ENCODE results near the gene CLDN24.

DNA sequence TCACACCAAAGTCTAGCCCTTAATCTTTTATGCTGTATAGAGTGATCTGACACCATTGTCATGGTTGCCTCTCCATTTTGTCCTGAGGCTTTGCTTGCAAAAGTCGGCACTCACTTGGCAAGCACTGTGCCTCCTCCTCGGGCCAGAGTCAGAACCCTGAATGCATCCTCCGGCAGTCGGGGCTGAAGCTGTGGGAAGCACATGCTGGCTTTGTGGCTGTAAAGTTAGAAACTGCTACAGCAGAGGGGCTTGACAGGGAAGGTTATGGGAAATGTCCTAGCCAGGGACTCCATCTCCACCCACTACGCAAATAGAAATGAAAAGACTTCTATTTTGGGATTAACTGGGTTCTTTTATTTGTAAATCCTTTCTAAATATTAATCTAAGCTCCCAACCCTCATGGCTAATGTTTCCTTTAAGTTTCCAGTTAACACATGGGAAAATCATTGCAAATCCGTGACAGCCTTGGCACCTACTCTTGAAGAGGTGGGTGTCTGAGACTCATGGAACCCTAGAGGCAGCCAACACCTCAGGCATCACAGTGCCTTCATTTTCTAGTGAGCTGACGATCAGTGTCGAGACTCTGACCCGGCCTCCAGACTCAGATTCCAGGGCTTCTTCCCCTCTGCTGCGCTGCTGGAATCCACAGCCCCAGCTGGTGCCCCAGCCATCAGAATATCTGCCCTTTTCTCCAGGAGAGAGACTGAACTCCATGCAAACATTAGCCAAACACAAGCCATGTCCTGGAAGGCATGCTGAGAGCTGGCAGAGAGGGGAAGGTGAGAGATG, 7.9 kb upstream of the CLDN24 start:
- TF ChIP-seq TCF12 (IDR thresholded peaks at IDR 0.05; ENCODE audit: low read depth) (no peak), EGR1 (IDR thresholded peaks at IDR 0.05) (no peak), EP300 (IDR thresholded peaks at IDR 0.05; ENCODE audit: borderline replicate concordance) (no peak), NFIC (IDR thresholded peaks at IDR 0.05) (no peak), TAF1 (IDR thresholded peaks at IDR 0.05; ENCODE audit: low read depth) (no peak), RAD21 (IDR thresholded peaks at IDR 0.05; ENCODE audit: low read depth) (no peak), CEBPB (IDR thresholded peaks at IDR 0.05) (no peak)
- TF ChIP-seq, protein P1, sequence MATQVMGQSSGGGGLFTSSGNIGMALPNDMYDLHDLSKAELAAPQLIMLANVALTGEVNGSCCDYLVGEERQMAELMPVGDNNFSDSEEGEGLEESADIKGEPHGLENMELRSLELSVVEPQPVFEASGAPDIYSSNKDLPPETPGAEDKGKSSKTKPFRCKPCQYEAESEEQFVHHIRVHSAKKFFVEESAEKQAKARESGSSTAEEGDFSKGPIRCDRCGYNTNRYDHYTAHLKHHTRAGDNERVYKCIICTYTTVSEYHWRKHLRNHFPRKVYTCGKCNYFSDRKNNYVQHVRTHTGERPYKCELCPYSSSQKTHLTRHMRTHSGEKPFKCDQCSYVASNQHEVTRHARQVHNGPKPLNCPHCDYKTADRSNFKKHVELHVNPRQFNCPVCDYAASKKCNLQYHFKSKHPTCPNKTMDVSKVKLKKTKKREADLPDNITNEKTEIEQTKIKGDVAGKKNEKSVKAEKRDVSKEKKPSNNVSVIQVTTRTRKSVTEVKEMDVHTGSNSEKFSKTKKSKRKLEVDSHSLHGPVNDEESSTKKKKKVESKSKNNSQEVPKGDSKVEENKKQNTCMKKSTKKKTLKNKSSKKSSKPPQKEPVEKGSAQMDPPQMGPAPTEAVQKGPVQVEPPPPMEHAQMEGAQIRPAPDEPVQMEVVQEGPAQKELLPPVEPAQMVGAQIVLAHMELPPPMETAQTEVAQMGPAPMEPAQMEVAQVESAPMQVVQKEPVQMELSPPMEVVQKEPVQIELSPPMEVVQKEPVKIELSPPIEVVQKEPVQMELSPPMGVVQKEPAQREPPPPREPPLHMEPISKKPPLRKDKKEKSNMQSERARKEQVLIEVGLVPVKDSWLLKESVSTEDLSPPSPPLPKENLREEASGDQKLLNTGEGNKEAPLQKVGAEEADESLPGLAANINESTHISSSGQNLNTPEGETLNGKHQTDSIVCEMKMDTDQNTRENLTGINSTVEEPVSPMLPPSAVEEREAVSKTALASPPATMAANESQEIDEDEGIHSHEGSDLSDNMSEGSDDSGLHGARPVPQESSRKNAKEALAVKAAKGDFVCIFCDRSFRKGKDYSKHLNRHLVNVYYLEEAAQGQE (IDR thresholded peaks at IDR 0.05; ENCODE audit: low read depth), result no peak
- TF ChIP-seq, protein P2, sequence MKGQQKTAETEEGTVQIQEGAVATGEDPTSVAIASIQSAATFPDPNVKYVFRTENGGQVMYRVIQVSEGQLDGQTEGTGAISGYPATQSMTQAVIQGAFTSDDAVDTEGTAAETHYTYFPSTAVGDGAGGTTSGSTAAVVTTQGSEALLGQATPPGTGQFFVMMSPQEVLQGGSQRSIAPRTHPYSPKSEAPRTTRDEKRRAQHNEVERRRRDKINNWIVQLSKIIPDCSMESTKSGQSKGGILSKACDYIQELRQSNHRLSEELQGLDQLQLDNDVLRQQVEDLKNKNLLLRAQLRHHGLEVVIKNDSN (IDR thresholded peaks at IDR 0.05), result no peak
- TF ChIP-seq, protein P3, sequence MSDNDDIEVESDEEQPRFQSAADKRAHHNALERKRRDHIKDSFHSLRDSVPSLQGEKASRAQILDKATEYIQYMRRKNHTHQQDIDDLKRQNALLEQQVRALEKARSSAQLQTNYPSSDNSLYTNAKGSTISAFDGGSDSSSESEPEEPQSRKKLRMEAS (IDR thresholded peaks at IDR 0.05), result no peak
